Neuronal stem cell (in vitro differentiated cells): ENCODE results near the gene YY1. TPM values are rescaled to one million over a fixed set of nuclear protein-coding genes. Genes with fewer than 3 reads are reported as not detected.

ENCODE experiments used
- DNase-seq: peaks from one replicate; pipeline ENCODE4 v3.0.0-alpha.2; 2013; ENCODE audit warnings: low spot score
- H2AFZ ChIP-seq: one replicate; pipeline ENCODE4 v1.6.1; 2013; ENCODE audit warnings: mild to moderate bottlenecking, low read length, inconsistent platforms
- H2AK5ac ChIP-seq: 2 replicates; pipeline ENCODE4 v1.6.1; 2013; ENCODE audit warnings: low read depth, mild to moderate bottlenecking, inconsistent platforms, low read length, moderate library complexity, mixed read lengths
- H2BK120ac ChIP-seq: 2 replicates; pipeline ENCODE4 v1.6.1; 2013; ENCODE audit warnings: low read depth, mild to moderate bottlenecking, inconsistent platforms, low read length, moderate library complexity, mixed read lengths
- H2BK12ac ChIP-seq: one replicate; pipeline ENCODE4 v1.6.1; 2013; ENCODE audit warnings: low read length, inconsistent platforms
- H2BK15ac ChIP-seq: 2 replicates; pipeline ENCODE4 v1.6.1; 2013; ENCODE audit warnings: mild to moderate bottlenecking, low read length, inconsistent platforms, mixed read lengths
- H2BK5ac ChIP-seq: one replicate; pipeline ENCODE4 v1.6.1; 2013; ENCODE audit warnings: inconsistent platforms, mild to moderate bottlenecking, low read length, moderate library complexity
- H3K14ac ChIP-seq: one replicate; pipeline ENCODE4 v1.6.1; 2013; ENCODE audit warnings: low read length, inconsistent platforms
- H3K18ac ChIP-seq: 2 replicates; pipeline ENCODE4 v1.6.1; 2013; ENCODE audit warnings: low read length, inconsistent platforms
- H3K23ac ChIP-seq: 2 replicates; pipeline ENCODE4 v1.6.1; 2013; ENCODE audit warnings: low read depth, mild to moderate bottlenecking, mixed read lengths, low read length, inconsistent platforms; ENCODE audit not compliant: poor library complexity
- H3K27ac ChIP-seq: replicated peaks from 3 replicates; pipeline ENCODE4 v1.5.1; 2013; ENCODE audit warnings: low read length, inconsistent platforms
- H3K27me3 ChIP-seq, 3 experiments: 2 replicates each; pipeline ENCODE4 v1.6.1; 2013; ENCODE audit warnings: low read length in 3 of 3, mild to moderate bottlenecking in 2 of 3, inconsistent platforms in 1 of 3, low read depth in 1 of 3, mixed read lengths in 1 of 3, moderate library complexity in 1 of 3; ENCODE audit not compliant: control insufficient read depth in 3 of 3, insufficient read depth in 3 of 3
- H3K36me3 ChIP-seq, 2 donors: replicated peaks in 1 of 2; 2 replicates each; pipeline ENCODE4 v1.6.1; 2013; ENCODE audit warnings: low read length in 2 of 2; ENCODE audit not compliant: control insufficient read depth in 2 of 2, insufficient read depth in 2 of 2
- H3K4ac ChIP-seq: 2 replicates; pipeline ENCODE4 v1.6.1; 2013; ENCODE audit warnings: inconsistent platforms, mild to moderate bottlenecking, low read length, moderate library complexity
- H3K4me1 ChIP-seq, 2 donors: 1 replicate in 1 of 2; 2 replicates in 1 of 2; pipeline ENCODE4 v1.6.1; 2013; ENCODE audit warnings: low read length in 2 of 2, low read depth in 1 of 2; ENCODE audit not compliant: control insufficient read depth in 2 of 2, insufficient read depth in 1 of 2
- H3K4me2 ChIP-seq: one replicate; pipeline ENCODE4 v1.6.1; 2013; ENCODE audit warnings: mild to moderate bottlenecking, low read length, inconsistent platforms; ENCODE audit not compliant: insufficient read depth, poor library complexity, severe bottlenecking
- H3K4me3 ChIP-seq, 2 donors: 2 replicates each; pipeline ENCODE4 v1.5.1; 2013; ENCODE audit warnings: low read length in 2 of 2, mild to moderate bottlenecking in 2 of 2, inconsistent platforms in 1 of 2, moderate library complexity in 1 of 2
- H3K79me1 ChIP-seq: one replicate; pipeline ENCODE4 v1.6.1; 2013; ENCODE audit warnings: low read depth, mild to moderate bottlenecking, inconsistent platforms, low read length, moderate library complexity
- H3K9ac ChIP-seq: one replicate; pipeline ENCODE4 v1.6.1; 2013; ENCODE audit warnings: mild to moderate bottlenecking, low read depth, low read length, inconsistent platforms; ENCODE audit not compliant: poor library complexity
- H3K9me3 ChIP-seq, 2 donors: replicated peaks in 1 of 2; 2 replicates each; pipeline versions ENCODE3 to v1.6.1; 2013; ENCODE audit warnings: low read length in 2 of 2, mild to moderate bottlenecking in 2 of 2, inconsistent platforms in 1 of 2, low read depth in 1 of 2, mixed read lengths in 1 of 2, moderate library complexity in 1 of 2; ENCODE audit not compliant: control insufficient read depth in 2 of 2, insufficient read depth in 1 of 2
- H4K8ac ChIP-seq: one replicate; pipeline ENCODE4 v1.6.1; 2013; ENCODE audit warnings: low read depth, mild to moderate bottlenecking, inconsistent platforms, low read length, moderate library complexity
- H4K91ac ChIP-seq: one replicate; pipeline ENCODE4 v1.6.1; 2013; ENCODE audit warnings: low read length, low read depth, mild to moderate bottlenecking, inconsistent platforms; ENCODE audit not compliant: poor library complexity
- WGBS, 2 donors: extraction: QIAGEN DNeasy Blood & Tissue Kit; methylation state at CpG; one replicate each; pipeline ENCODE4 v1.1.7; 2013; ENCODE audit warnings: missing lambda C conversion rate in 2 of 2, mixed read lengths in 1 of 2; ENCODE audit not compliant: insufficient read length in 2 of 2, insufficient replicate concordance in 1 of 2; ENCODE audit errors: extremely low coverage in 2 of 2; 5-methylcytosine and 5-hydroxymethylcytosine counted together
- polyA plus RNA-seq, 2 experiments: library from polyadenylated mRNA; stranded (reverse); fragments of 200-250 nt; gene quantifications; one replicate each; pipeline ENCODE4 v1.2.3, GENCODE V29; 2013

Gene YY1
- polyA plus RNA-seq (2013, experiment 1 of 2): 115 TPM
- polyA plus RNA-seq (2013, experiment 2 of 2): 129 TPM

- Histone ChIP-seq H3K4me3 (peak within 1 kb of the TSS; percentile 99 to 100), H3K36me3 (peaks cover 2 to 47% of the 10 kb centered on the region in 2 donors), H2AFZ (peak within 1 kb of the TSS; percentile 87), H3K27me3 (no peaks in the 10 kb centered on the region), H4K91ac (peak within 1 kb of the TSS; percentile 19), H3K9ac (peak within 1 kb of the TSS; percentile 99), H3K4ac (peak within 1 kb of the TSS; percentile 37), H2AK5ac (peak within 1 kb of the TSS; percentile 99), H2BK120ac (peak within 1 kb of the TSS; percentile 96), H3K9me3 (no peaks in the 10 kb centered on the region), H2BK15ac (peak within 1 kb of the TSS; percentile 94), H3K18ac (peak within 1 kb of the TSS; percentile 100), H2BK5ac (peak within 1 kb of the TSS; percentile 96), H3K27ac (peak within 1 kb of the TSS; percentile 99), H3K4me2 (peak within 1 kb of the TSS; percentile 73), H2BK12ac (no peak within 1 kb of the TSS), H3K4me1 (peaks cover 1 to 12% of the 10 kb centered on the region in 2 donors), H4K8ac (peak within 1 kb of the TSS; percentile 43), H3K14ac (peak within 1 kb of the TSS; percentile 71), H3K23ac (peak within 1 kb of the TSS; percentile 96), H3K79me1 (peaks cover 10% of the 10 kb centered on the region)
- peak; percentile 98 for DNase-seq
- no CpG with 5 or more reads among the region's 125 CpGs for WGBS, 2 donors
Measured at GRCh38 chr14:100238419-100239210, at the start of gene YY1. YY1 (plus strand) TSS chr14:100239144; CDS start chr14:100239245, 101 bp downstream.

- H3K36me3 ChIP-seq: no peaks in the 10 kb centered on the region
- no peak overlapping the region for H3K18ac ChIP-seq
- H3K4ac ChIP-seq: no peak overlapping the region
- H3K23ac ChIP-seq: no peak overlapping the region
- no peak overlapping the region for H3K4me2 ChIP-seq
- no peak overlapping the region for H2AFZ ChIP-seq
- H3K9me3 ChIP-seq: no peaks in the 10 kb centered on the region
- H2BK5ac ChIP-seq: no peak overlapping the region
- H3K79me1 ChIP-seq: no peaks in the 10 kb centered on the region
- H4K8ac ChIP-seq: no peak overlapping the region
- no peak for DNase-seq
- no peak overlapping the region for H2BK15ac ChIP-seq
- WGBS, 2 donors: no CpG with 5 or more reads among the region's 1 CpG
- no peaks in the 10 kb centered on the region for H3K27me3 ChIP-seq
- H4K91ac ChIP-seq: no peak overlapping the region
- no peak overlapping the region for H3K27ac ChIP-seq
- H2BK12ac ChIP-seq: no peak overlapping the region
- no peak overlapping the region for H2AK5ac ChIP-seq
- no peak overlapping the region for H2BK120ac ChIP-seq
- no peak overlapping the region for H3K4me3 ChIP-seq
- peaks cover 9 to 10% of the 10 kb centered on the region in 2 donors for H3K4me1 ChIP-seq
- H3K14ac ChIP-seq: no peak overlapping the region
- no peak overlapping the region for H3K9ac ChIP-seq
Measured at GRCh38 chr14:100190126-100190525, 48.8 kb upstream of the YY1 start.

- Histone ChIP-seq H3K4me1 (peaks cover 9 to 10% of the 10 kb centered on the region in 2 donors), H3K27me3 (no peaks in the 10 kb centered on the region), H4K91ac (no peak overlapping the region), H2BK15ac (no peak overlapping the region), H3K4me2 (no peak overlapping the region), H2AFZ (no peak overlapping the region), H4K8ac (no peak overlapping the region), H3K27ac (no peak overlapping the region), H2BK5ac (no peak overlapping the region), H3K18ac (no peak overlapping the region), H3K23ac (no peak overlapping the region), H3K36me3 (no peaks in the 10 kb centered on the region), H3K4me3 (no peak overlapping the region), H3K14ac (no peak overlapping the region), H3K9me3 (no peaks in the 10 kb centered on the region), H3K9ac (no peak overlapping the region), H3K4ac (no peak overlapping the region), H2BK120ac (no peak overlapping the region), H2BK12ac (no peak overlapping the region), H2AK5ac (no peak overlapping the region), H3K79me1 (no peaks in the 10 kb centered on the region)
- no peak for DNase-seq
- WGBS, 2 donors: no CpG with 5 or more reads among the region's 14 CpGs
Measured at GRCh38 chr14:100191584-100192249, 47.2 kb upstream of the YY1 start.

GRCh38 chr14:100192250-100192671 lies 46.7 kb upstream of the YY1 start:
- WGBS, 2 donors: no CpG with 5 or more reads among the region's 21 CpGs
- no peak overlapping the region for H3K27ac ChIP-seq
- no peak for DNase-seq

More at GRCh38 chr14:100192250-100192671, 46.7 kb upstream of the YY1 start:
- Histone ChIP-seq H3K23ac (peak overlapping the region; percentile 89), H2BK5ac (no peak overlapping the region), H3K14ac (no peak overlapping the region), H3K36me3 (no peaks in the 10 kb centered on the region), H3K18ac (peak overlapping the region; percentile 91), H3K4me2 (no peak overlapping the region), H2AFZ (peak overlapping the region; percentile 95), H3K4me1 (peaks cover 9 to 10% of the 10 kb centered on the region in 2 donors), H3K4ac (no peak overlapping the region), H3K9me3 (no peaks in the 10 kb centered on the region), H4K91ac (no peak overlapping the region), H2BK120ac (no peak overlapping the region), H2BK12ac (no peak overlapping the region), H3K4me3 (peak overlapping the region in 1 of 2 donors; percentile 48), H3K9ac (peak overlapping the region; percentile 84), H2BK15ac (no peak overlapping the region), H4K8ac (peak overlapping the region; percentile 82), H3K27me3 (no peaks in the 10 kb centered on the region), H2AK5ac (no peak overlapping the region), H3K79me1 (no peaks in the 10 kb centered on the region)
